ENCODE data around the gene EFCAB6.
A peak's percentile ranks its signal among the peaks of the same experiment; 100 is the strongest.

Gene EFCAB6

GRCh38 chr22:43812149-43812842, at the start of gene EFCAB6:
Gene EFCAB6 (minus strand): TSS chr22:43812305. CDS start chr22:43782318, 29,987 bp downstream.
- peak; percentile 79 to 84 for DNase-seq (ENCODE audit: low read depth in 2 of 2, low spot score in 1 of 2)

GRCh38 chr22:43861529-43861928, 49.4 kb upstream of the EFCAB6 start:
- no peak for DNase-seq (ENCODE audit: low read depth in 2 of 2, low spot score in 1 of 2)

GRCh38 chr22:43860831-43861230, 48.7 kb upstream of the EFCAB6 start:
- no peak for DNase-seq (ENCODE audit: low read depth in 2 of 2, low spot score in 1 of 2)

- DNase-seq (ENCODE audit: low read depth in 2 of 2, low spot score in 1 of 2) = no peak
Measured at GRCh38 chr22:43860126-43860525, 48.0 kb upstream of the EFCAB6 start.

- DNase-seq (ENCODE audit: low read depth in 2 of 2, low spot score in 1 of 2) = no peak
Measured at GRCh38 chr22:43859621-43860020, 47.5 kb upstream of the EFCAB6 start.

GRCh38 chr22:43859176-43859575, 47.1 kb upstream of the EFCAB6 start:
- DNase-seq (ENCODE audit: low read depth in 2 of 2, low spot score in 1 of 2) = no peak

- no peak for DNase-seq (ENCODE audit: low read depth in 2 of 2, low spot score in 1 of 2)
Measured at GRCh38 chr22:43858156-43858895, 46.2 kb upstream of the EFCAB6 start.

GRCh38 chr22:43857367-43857766, 45.3 kb upstream of the EFCAB6 start:
- DNase-seq (ENCODE audit: low read depth in 2 of 2, low spot score in 1 of 2) = no peak

GRCh38 chr22:43855431-43855830, 43.3 kb upstream of the EFCAB6 start:
- no peak for DNase-seq (ENCODE audit: low read depth in 2 of 2, low spot score in 1 of 2)

- no peak for DNase-seq (ENCODE audit: low read depth in 2 of 2, low spot score in 1 of 2)
Measured at GRCh38 chr22:43854786-43855271, 42.7 kb upstream of the EFCAB6 start.

- no peak for DNase-seq (ENCODE audit: low read depth in 2 of 2, low spot score in 1 of 2)
Measured at GRCh38 chr22:43854121-43854785, 42.1 kb upstream of the EFCAB6 start.

GRCh38 chr22:43853328-43853931, 41.3 kb upstream of the EFCAB6 start:
- no peak for DNase-seq (ENCODE audit: low read depth in 2 of 2, low spot score in 1 of 2)

- no peak for DNase-seq (ENCODE audit: low read depth in 2 of 2, low spot score in 1 of 2)
Measured at GRCh38 chr22:43852573-43853327, 40.6 kb upstream of the EFCAB6 start.

GRCh38 chr22:43851979-43852307, 39.8 kb upstream of the EFCAB6 start:
- no peak for DNase-seq (ENCODE audit: low read depth in 2 of 2, low spot score in 1 of 2)

- no peak for DNase-seq (ENCODE audit: low read depth in 2 of 2, low spot score in 1 of 2)
Measured at GRCh38 chr22:43851058-43851978, 39.2 kb upstream of the EFCAB6 start.

GRCh38 chr22:43850529-43850928, 38.4 kb upstream of the EFCAB6 start:
- no peak for DNase-seq (ENCODE audit: low read depth in 2 of 2, low spot score in 1 of 2)

GRCh38 chr22:43849731-43850130, 37.6 kb upstream of the EFCAB6 start:
- no peak for DNase-seq (ENCODE audit: low read depth in 2 of 2, low spot score in 1 of 2)

GRCh38 chr22:43848366-43849171, 36.5 kb upstream of the EFCAB6 start:
- no peak for DNase-seq (ENCODE audit: low read depth in 2 of 2, low spot score in 1 of 2)
